ENCODE data around the gene METTL1.
"Not testable (repeated sequence)": the region's sequence is repeated elsewhere in the genome, so short reads cannot be mapped to it uniquely, and the experiment has no call there.

GRCh38 chr12:57774634-57775033 is 2.7 kb upstream of the METTL1 start:
- not testable (repeated sequence) for TF ChIP-seq CTCF (IDR thresholded peaks at IDR 0.05); POLR2AphosphoS5 (IDR thresholded peaks at IDR 0.05); POLR2A (IDR thresholded peaks at IDR 0.05; ENCODE audit: low read depth)

All from esophagus muscularis mucosa (tissue), 3 donors.